HepG2 (cell line): Measurements from ENCODE around the gene ABCC8. TPM values are rescaled to one million over a fixed set of nuclear protein-coding genes. Genes with fewer than 3 reads are reported as not detected.

Experiments
- NFAT5 ChIP-seq: sonication (generic); formaldehyde crosslinking; IDR thresholded peaks from 2 replicates; pipeline ENCODE4 v1.4.0; 2020; ENCODE audit warnings: missing genetic modification reagents
- PTBP1 ChIP-seq: fragments of 200-400 bp; formaldehyde crosslinking; IDR thresholded peaks from 2 replicates; pipeline ENCODE4 v1.6.1; 2018; ENCODE audit warnings: low read length, low read depth; ENCODE audit not compliant: poor library complexity, severe bottlenecking
- RBAK ChIP-seq: sonication (generic); formaldehyde crosslinking; IDR thresholded peaks from 2 replicates; pipeline ENCODE4 v1.5.1; 2020; ENCODE audit warnings: mild to moderate bottlenecking, missing genetic modification reagents
- THYN1 ChIP-seq: sonication (generic); formaldehyde crosslinking; IDR thresholded peaks from 2 replicates; pipeline ENCODE4 v1.8.1; 2023; ENCODE audit warnings: low read depth, mild to moderate bottlenecking, moderate library complexity, missing genetic modification reagents, borderline replicate concordance
- YEATS4 ChIP-seq: sonication (generic); formaldehyde crosslinking; IDR thresholded peaks from 2 replicates; pipeline ENCODE4 v1.4.0; 2020; ENCODE audit warnings: missing genetic modification reagents, borderline replicate concordance
- ZBTB1 ChIP-seq: sonication (generic); formaldehyde crosslinking; IDR thresholded peaks from 2 replicates; pipeline ENCODE4 v1.4.0; 2020; ENCODE audit warnings: missing genetic modification reagents, borderline replicate concordance
- ZNF407 ChIP-seq: sonication (generic); formaldehyde crosslinking; IDR thresholded peaks from one replicate; pipeline ENCODE4 v1.5.1; 2020; ENCODE audit warnings: mild to moderate bottlenecking, missing genetic modification reagents; ENCODE audit errors: not compliant biosample characterization
- ZNF549 ChIP-seq: sonication (generic); formaldehyde crosslinking; IDR thresholded peaks from 2 replicates; pipeline ENCODE4 v1.5.0; 2020; ENCODE audit warnings: missing genetic modification reagents
- ZNF749 ChIP-seq: sonication (generic); formaldehyde crosslinking; IDR thresholded peaks from 2 replicates; pipeline ENCODE4 v1.8.0; 2022; ENCODE audit warnings: mild to moderate bottlenecking, missing genetic modification reagents, moderate library complexity, borderline replicate concordance
- polyA plus RNA-seq, 8 experiments: library from polyadenylated mRNA; depleted of rRNA in 3 of 8; stranded (reverse) in 7 of 8; unstranded in 1 of 8; fragments of >200 nt; fragmentation: Illumina TruSeq in 4 of 8; extraction: Trizol in 4 of 8; gene quantifications; 2 replicates each; pipeline versions ENCODE4 v1.2.1 to v1.2.3, GENCODE V29; 2011 to 2016; ENCODE audit warnings: low read depth in 4 of 8, missing spikeins in 1 of 8, mixed read lengths in 1 of 8; ENCODE audit not compliant: insufficient read depth in 1 of 8
- total RNA-seq, 5 experiments: library from RNA; depleted of rRNA; stranded (reverse); fragments of >200 nt; fragmentation: Illumina TruSeq; extraction: Trizol; gene quantifications; 2 replicates each; pipeline ENCODE4 v1.2.3, GENCODE V29; 2016; ENCODE audit warnings: low read depth in 1 of 5
- TF ChIP-seq, protein P1 (sequence below): sonication (generic); formaldehyde crosslinking; IDR thresholded peaks from 2 replicates; pipeline ENCODE4 v1.4.0; 2020; ENCODE audit warnings: missing genetic modification reagents

Gene ABCC8
- total and polyA plus RNA-seq, 2 of the 13 experiments (the other 11 are each of a cell fraction or from before 2014, with no cell fraction given), result not detected

- TF ChIP-seq NFAT5 (CRISPR knock-in tag), result no peak
- TF ChIP-seq ZBTB1 (CRISPR knock-in tag), result no peak
- TF ChIP-seq, protein P1, sequence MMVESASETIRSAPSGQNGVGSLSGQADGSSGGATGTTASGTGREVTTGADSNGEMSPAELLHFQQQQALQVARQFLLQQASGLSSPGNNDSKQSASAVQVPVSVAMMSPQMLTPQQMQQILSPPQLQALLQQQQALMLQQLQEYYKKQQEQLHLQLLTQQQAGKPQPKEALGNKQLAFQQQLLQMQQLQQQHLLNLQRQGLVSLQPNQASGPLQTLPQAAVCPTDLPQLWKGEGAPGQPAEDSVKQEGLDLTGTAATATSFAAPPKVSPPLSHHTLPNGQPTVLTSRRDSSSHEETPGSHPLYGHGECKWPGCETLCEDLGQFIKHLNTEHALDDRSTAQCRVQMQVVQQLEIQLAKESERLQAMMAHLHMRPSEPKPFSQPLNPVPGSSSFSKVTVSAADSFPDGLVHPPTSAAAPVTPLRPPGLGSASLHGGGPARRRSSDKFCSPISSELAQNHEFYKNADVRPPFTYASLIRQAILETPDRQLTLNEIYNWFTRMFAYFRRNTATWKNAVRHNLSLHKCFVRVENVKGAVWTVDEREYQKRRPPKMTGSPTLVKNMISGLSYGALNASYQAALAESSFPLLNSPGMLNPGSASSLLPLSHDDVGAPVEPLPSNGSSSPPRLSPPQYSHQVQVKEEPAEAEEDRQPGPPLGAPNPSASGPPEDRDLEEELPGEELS (CRISPR knock-in tag), result no peak; the same call in none of the 2 replicates
- TF ChIP-seq YEATS4, result peak; percentile 87
- TF ChIP-seq ZNF549 (CRISPR knock-in tag), result no peak
- no peak for TF ChIP-seq RBAK (CRISPR knock-in tag)
- TF ChIP-seq THYN1 (CRISPR knock-in tag), result no peak
- TF ChIP-seq PTBP1, result no peak
- TF ChIP-seq ZNF407 (CRISPR knock-in tag), result no peak
- peak; percentile 79; the same call in 1 of the 2 replicates for TF ChIP-seq ZNF749 (CRISPR knock-in tag)
These were observed 123.5 kb downstream of the ABCC8 start (continued) for GRCh38 chr11:17352950-17353820.
